Measurements from ENCODE around the gene TTC4.
"Not testable (repeated sequence)": the region's sequence is repeated elsewhere in the genome, so short reads cannot be mapped to it uniquely, and the experiment has no call there.

TTC4 gene

DNA sequence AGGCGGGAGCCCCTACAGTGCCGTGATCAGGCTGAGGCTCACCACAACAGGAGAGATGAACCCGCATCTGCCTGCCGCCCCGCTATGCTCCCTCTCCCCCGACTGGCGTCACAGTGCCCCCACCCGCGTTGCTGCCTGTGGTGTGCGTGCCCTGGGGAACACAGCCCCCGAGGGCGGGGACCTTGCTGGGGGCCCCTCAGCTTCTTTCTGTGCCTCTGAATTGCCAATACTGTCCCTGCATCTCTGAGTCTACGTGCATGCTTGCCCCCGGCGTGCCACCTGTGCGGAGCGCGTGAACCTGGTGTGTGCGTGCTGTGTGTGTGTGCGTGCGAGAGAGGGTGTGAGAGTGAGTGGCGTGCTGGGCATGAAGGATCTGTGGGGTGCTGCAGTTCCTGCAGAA lies 38.4 kb downstream of the TTC4 start:
- no peak for DNase-seq

DNA sequence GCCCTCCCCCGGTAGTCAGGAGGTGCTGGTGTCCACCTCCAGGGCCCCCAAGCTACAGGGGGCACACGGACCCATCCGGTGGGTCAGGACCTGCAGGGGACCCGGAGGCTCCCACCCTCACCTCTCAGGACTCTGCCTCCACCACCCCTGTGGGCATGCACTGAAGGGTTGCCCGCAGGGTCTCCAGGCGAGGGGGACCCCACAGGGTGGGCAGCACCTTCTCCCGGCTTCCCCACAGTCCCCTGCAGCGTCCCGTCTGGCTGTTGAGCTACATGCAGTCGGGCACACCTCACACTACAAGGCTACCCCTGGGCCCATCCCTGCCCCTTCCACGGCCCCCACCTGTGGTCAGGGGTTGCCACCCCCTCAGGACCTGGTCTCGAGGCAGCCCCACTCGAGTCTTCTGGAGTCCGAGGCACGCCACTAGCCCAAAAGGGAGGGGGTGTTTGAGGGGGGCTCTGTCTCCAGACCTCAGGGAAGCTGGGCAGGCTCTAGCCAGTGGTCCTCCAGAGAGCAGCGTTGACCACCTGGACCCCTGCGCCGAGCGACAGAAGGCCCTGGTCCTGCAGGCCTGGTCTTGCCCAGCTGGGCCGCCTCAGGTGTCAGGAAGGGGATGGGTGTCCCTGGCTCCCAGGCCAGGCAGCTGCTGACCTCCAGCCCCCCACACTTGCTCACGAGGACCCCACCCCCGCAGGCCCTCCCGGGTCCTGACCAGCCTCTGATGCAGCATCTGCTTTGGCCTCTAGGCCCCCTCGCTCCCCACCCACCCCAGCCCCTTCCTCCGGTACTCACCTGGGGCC lies 39.0 kb downstream of the TTC4 start:
- DNase-seq = no peak

DNA sequence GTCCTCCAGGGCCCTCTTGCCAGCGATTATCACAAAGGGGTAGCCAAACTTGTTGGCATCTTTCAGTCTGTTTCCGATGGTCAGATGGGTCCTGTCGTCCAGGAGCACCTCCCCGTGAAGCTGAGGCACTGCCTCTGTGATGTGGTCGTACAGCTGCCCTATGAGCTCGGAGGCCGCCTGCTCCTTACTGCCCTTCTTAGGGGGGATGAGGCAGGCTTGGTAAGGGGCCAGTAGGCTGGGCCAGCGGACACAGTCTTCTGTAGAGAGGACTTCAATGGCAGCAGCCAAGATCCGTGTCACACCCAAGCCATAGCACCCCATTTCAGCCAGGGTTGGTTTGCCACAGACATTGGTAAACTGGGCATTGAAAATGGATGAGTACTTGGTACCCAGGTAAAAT lies 42.2 kb downstream of the TTC4 start:
- no peak for DNase-seq

DNA sequence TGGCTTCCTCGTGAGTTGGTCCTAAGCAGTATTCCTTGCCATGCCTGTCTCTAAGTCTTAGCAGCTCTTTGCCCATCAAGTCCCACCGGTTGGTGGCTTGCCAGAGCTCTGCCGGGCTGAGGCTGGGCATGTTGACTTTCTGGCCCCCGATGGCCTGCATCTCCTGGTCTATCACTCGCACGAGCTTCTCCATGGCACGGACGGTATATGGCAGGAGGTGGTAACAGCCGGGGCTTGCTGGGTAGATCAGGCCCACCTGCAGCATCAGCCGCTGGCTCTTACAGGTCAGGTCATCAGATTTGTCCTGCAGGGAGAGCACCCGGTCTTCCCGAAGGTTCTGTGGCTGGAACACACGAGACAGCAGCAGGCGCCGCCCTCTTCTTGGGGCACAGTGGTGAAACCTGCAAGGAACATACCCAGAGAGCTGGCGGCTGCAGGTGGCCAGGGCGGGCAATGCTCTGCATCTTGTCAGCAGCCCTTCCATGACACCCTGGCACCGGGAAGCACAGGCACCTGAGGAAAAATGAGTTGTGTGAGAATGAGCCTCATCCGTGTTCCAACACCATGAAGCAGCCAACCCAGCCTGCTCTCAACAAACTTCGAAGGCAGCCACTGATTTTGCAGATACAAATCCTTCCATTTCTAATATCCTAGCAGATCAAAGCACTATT lies 43.2 kb downstream of the TTC4 start:
- DNase-seq = no peak

DNA sequence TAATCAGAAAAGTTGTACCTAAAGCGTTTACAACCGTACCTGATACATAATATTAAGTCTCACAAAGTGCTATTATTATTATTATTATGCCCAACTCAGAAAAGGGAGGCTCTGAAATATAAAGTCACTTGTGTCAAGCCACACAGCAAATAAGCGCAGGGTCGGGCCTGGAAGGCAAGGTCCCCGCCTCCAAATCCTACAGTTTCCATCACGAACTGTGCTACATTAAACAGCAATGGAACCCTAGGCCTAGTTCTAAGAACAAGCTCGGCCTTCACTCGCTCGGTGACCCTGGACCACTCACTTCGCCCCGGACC lies 48.1 kb downstream of the TTC4 start:
- no peak for DNase-seq

DNA sequence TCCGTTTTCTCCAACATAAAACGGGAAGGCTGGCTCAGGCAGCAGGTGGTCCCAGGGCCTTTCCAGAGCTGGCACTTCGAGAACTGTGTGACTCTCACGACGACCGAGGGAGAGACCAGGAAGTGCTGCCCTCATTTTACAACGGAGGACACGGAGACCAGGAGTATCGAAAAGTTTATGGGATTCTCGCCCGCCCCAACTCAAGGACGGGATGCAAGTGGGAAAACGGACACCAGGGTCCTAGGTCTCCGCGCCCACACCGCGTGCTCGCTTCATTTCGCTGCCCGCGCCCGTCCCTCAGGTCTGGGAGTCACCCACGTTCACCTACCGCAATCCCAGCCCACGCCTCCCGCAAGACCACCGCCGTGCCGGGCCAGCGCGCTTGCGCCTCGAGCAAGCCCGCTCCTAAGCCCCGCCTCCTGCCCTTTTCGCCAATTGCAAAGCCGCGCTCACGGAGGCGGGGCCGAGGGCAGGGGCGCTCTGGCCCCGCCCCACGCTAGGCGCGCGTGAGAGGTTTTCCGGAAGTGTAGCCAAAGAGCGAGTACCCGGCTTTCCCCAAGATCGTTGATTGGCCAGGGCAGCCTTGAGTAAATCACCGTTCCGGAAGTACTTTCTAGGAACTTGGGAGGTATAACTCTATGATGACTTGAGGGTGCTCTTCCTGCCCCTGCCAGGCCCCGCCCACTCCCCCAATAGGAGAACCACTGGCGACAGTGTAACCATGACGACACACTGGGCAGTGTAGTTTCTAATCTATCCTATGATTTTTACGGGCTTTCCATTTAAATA lies 48.7 kb downstream of the TTC4 start, which contains the start of gene PARS2:
PARS2 (minus strand) TSS at position 391 of the 789 bp plus-strand sequence. CDS start 5,362 bp downstream, outside the sequence.
- peak; percentile 98 for DNase-seq

DNA sequence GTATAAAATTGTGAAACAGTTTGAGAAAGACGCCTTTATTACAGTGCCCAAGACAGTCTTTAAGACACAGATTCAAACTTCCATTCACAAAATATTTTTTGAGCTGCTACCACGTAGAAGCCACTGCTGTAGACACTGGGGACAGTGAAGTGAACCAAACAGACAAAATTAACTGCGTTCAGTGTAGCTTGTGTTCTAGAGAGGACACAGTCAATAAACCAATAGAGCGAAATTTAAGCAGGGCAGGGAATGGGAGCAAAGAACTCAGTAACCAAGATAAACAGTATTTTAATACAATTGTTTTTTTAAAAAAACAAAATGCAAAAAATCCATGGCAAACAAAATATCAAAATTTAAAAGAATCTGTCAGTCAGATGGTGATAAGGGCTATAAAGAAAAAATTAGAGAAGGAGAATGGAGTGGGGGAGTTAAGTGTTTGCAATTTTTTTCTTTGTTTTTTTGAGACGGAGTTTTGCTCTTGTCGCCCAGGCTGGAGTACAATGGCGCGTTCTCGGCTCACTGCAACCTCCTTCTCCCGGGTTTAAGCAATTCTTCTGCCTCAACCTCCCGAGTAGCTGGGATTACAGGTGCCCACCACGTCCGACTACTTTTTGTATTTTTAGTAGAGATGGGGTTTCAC lies 49.4 kb downstream of the TTC4 start:
- no peak for DNase-seq

DNA sequence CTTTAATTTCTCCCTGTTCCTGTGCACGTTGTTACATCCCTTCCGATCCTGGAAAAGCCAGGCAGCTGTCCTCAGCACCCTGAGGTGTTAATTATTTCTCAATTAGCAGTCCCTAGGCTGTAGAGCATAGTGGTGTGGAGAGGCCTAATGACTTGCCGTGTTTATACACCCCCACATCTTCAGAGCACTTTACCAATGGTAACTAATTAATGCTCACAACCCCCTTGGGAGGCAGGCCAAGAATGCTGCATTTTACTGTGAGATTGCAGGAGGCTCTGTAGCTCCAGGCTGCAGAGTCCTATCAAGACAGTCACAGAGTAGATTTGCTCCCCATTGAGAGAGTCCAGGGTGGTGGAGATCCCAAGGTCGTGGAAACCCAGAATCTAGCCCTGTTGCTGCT lies 51.1 kb downstream of the TTC4 start:
- DNase-seq = no peak

DNA sequence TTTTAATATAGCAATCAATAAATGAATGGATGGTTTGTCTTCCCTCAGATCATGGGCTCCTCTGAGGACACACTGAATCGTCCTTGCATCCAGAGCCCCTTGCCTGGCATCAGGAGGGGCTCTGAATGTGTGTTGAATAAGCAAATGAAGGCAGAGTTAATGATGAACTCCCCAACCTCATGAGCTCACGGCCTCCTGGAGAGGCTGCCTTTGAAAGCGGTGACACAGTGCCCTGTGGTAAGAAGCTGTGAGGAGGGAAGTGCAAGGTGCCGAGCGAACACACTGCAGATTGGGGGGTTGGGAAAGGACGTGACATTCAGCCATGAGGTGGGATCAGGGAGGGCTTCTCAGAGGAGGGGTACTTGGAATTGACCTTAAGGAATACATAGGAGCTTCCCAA lies 51.9 kb downstream of the TTC4 start:
- DNase-seq = no peak

DNA sequence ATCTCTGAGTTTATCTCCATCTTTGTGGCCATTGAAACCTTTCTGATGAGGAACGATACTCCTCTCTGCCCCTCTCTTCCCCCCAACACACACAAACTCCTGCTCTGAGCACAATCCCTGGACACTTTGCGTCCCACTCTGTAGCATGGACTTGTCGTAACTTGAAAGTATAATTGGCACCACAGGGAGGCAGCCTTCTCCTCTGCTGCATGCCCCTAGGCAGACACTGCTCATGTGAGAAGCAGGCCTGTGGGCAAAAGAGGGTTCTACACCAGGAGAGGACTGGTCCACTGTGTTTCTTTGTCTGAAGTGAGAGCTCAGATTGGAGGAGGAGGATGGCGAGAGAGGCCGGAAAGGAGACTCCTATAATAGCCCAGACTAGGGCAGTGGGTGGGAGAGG lies 52.4 kb downstream of the TTC4 start:
- no peak for DNase-seq

DNA sequence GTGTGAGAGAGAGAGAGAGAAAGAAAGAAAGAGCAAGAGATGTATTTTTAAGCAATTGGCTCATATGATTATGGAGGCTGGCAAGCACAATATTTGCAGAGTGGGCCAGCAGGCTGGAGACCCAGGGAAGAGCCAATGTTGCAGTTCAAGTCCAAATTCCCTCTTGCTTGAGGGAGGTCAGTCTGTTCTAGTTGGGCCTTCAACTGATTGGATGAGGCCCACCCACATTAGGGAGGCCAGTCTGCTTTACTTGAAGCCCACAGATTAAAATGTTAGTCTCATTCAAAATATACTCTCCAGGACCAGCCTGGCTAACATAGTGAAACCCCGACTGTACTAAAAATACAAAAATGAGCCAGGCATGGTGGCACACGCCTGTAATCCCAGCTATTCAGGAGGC lies 57.3 kb downstream of the TTC4 start:
- no peak for DNase-seq

DNA sequence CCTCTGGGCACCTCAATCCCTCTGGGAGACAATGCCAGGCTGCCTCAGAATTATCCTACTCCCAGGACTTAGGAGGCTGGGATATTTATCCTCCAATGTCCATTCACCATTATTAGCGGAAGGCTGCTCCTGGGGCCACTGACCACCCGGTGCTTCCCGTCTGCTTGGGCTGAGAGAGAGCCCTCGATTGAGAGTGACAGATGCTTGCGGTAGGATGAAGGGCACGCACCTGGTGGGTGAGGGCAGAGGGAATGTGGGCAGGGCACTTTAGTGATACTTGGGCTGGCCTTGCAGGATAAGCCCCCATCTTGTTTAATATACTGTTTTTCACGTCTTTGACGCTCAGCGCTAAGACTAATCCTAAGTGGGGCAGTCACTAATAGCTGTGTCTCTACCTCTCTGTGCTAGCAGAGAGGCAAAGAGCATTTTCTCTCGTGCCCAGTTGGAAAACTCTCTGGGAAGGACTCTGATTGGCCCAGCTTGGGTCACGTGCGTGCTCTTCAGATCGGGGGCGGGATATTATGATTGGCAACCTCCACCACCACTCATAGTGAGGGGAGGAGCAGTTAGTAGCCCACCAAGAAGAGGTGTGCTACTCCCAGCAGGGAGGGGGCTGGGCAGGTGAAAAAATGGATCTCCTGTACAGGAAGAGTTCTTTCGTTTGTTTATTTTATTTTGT lies 59.3 kb downstream of the TTC4 start:
- no peak for DNase-seq

DNA sequence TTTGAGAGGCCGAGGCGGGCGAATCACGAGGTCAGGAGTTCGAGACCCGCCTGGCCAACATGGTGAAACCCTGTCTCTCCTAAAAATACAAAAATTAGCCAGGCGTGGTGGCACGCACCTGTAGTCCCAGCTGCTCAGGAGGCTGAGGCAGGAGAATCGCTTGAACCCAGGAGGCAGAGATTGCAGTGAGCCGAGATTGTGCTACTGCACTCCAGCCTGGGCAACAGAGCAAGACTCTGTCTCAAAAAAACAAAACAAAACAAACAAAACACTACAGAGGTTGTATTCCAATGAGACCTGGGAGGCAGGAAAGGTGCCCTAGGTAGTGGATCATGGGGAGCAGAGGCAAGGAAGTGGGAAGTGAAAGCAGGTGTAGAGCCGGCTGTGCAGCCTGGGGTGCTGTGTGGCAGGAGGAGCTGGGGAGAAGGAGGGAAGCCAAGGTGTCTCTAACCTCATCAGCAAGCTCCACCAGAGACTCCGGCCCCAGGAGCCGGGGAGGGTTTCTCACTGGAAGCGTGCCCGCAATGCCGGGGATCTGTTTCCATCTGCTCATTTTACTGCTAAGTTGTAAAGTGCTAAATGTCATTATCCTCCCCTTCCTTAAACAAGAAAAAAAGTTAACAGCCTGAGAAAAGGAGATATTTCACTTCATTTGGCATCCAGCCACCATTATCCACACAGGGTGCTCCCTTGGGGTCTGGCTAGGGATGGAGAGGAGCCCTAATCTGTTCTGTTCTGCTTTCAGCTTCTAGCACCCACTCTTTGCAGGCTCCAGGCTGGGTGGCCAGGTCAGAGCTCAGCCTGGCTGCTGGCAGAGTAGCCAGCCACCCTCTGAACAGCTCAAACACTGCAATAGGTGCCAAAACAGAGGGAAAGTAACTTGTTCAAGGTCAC lies 60.4 kb downstream of the TTC4 start:
- not testable (repeated sequence) for DNase-seq

DNA sequence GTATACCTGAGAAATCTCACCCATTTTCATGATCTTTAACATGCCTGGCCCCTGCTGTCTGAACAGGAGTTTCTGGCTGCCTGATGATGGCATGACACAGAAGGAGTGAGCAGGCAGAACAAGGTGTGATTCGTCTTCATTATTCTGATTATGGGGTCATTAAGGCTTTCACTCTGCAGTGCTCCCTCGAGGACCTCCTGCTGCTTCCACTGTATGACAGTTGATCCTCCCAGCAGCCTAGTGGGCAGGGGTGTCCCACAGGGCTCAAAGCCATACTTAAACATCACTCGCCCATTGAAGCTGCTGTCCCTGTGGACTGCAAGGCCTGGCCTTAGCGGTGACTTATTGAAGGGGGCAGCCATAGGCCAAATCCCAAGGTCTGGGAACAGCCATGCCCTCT lies 61.4 kb downstream of the TTC4 start:
- DNase-seq = no peak

DNA sequence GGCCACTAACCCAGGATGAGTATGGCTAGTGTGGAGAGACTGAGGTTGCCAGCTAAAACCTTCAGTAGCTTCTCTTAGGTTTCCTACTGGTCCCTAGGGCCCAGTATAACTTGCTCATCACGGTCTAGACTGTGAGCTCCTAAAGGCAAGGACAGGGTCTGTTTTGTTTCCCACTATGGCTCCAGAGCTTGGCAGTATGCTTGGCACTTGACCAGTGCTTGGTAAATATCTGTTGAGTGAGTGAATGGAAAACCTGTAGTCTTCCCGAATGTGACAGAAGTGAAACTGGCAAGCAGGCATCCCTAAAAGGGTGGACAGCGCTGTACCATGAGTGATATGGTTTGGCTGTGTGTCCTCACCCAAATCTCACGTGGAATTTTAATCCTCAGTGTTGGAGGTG lies 61.8 kb downstream of the TTC4 start:
- no peak for DNase-seq

DNA sequence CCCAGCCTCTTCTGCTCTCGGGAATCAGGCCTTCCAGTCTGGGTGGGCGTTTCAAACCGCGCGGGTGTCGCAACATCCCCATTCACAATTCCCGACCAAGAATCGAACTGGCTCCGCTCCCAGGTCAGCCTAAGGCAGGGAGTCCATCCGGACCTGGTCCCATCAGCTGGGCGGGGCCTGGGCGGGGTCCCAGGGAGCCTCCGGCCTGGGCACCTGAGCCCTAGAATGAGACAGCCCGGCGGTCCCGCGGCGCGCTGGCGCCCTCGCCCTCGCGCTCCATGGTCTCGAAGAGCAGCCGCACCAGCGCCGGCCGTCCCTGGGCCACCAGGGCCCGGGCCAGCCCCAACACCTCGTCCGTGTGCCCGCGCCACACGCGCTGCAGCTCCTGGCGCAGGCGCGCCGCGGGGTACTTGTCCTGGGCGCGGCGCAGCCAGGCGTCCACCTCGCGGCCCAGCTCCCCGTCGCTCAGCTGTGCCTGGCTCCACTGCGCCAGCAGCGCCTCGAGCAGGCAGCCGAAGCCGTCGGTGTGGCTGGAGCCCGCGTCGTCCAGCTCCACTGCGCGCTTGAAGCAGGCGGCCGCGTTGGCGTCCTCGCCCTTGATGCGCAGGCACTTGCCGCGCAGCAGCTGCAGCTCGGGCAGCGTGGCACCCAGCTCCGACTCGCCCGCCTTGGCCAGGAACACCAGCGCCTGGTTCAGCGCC lies 65.5 kb downstream of the TTC4 start:
- no peak for DNase-seq

DNA sequence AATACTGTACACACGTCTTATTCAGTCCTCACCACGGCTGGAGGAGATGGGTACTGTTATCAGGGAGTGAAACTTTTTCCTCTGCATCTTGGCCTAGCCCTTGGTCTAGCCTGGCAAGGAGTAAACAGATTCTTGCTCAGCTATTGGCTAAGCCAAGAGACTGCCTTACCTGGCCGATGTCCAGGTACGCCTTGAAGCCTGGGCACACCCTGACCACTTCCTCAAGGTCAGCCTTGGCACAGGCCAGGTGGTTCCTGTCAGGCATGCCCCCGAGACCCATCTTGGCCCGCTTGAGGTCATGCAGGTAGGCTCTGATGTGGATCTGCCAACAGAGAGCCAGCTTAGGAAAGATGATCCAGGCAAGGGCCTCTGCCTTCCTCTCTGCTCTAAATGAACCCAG lies 66.5 kb downstream of the TTC4 start:
- no peak for DNase-seq

DNA sequence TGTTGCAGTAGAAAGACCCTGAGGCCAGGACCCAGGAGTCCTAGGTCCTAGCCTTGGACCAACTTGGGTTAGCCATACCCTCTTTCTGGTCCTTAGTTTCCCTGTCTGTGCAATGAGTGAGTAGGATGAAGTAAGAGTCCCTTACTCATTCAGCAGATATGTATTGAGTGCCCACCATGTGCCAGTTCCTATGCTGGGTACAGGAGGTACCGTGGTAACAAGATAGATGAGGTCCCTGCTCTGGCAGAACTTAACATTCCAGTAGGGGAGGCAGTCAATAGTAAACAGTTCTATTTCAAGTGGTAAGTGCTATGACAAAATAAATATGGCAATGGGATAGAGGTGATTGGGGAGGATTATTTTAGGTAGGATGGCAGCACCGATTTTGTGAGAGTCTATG lies 66.9 kb downstream of the TTC4 start:
- DNase-seq = no peak

DNA sequence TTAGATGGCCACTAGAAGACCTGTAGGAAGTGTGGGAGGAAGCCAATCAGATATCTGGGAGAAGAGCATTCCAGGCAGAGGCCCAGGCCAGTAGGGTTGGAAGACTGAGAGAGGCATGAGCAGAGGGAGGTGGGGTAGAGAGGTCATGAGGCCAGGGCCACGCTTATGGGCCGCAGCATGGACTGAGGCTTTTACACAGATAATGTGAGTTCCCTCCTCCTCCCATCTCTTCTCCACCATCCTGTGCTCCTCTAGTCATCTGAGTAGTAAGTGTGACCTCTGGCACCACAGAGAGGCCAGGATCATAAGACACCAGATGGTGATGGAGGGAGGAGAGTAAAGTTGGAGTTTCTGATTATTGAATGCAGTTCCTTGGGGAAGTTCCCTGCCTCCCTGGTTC lies 68.4 kb downstream of the TTC4 start:
- no peak for DNase-seq

DNA sequence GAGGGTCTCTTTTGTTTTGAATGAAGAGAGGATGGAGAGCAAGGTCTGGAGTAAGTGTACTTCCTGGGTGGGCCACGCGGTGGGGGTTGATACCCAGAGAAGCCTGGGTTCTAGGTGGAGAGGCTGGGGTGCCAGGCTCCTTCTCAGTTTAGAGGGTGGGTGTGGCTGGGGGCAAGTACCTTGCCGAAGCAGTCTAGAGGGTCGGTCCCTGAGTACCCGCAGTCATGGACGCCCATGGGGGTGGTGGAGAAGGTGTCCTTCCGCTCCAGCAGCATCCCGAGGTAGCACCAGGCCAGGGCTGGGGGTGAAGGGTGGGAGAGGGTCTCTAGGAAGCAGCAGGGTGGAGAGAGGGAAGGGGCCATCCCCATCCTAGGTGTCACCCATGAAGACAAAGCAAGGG lies 71.1 kb downstream of the TTC4 start:
- no peak for DNase-seq

DNA sequence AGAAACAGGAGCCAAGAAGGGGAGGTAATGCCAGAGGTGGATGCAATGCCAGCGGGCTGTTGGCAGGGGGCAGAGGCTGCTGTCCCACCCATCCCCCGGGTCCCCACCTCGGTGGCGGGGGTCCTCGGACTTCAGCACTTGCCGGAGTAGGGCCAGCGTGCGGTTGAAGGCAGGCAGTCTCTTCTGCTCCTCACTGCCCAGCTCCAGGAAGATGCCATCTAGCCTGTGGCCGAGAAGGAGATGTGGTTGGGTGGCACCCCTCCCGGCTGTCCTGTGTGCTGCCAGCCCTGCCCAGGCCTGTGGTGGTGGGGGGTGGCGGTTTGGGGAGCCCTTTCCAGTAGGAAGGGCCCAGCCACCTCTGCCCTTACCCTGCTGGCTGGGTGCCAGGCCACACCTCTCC lies 71.9 kb downstream of the TTC4 start:
- DNase-seq = no peak
